ENCODE measurements around the gene POU4F2. TPM values are rescaled to one million over a fixed set of nuclear protein-coding genes. Genes with fewer than 3 reads are reported as not detected.
A peak's percentile ranks its signal among the peaks of the same experiment; 100 is the strongest.

The POU4F2 gene
- total RNA-seq, 1 donor from 2014 or later, result 0.59 TPM

DNA sequence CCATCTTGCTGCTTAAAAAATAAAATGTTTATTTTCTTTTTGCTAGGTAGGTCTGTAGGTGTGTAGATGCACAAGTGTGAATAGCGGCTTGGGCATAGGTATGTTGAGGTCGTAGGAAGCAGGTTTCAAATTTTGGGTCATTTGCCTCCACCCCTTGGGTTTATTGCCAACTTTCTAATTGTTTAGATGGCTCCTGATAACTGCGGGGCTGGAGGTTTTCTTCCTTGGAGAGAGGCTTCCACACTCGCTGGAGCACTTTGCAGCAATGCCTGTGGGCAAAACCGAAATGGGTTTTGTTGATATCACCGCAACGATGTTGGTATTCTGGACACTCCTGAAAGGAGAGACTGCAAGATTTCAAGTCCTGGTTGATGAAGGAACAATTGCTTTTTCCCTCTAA lies 3.9 kb upstream of the POU4F2 start:
- Mint-ChIP-seq H3K27me3 (ENCODE audit: unreplicated experiment) (peaks cover 19% of the 10 kb centered on the region), H3K27ac (ENCODE audit: unreplicated experiment) (no peak overlapping the region)

GRCh38 chr4:146637621-146638332 lies 916 bp upstream of the POU4F2 start:
- Mint-ChIP-seq H3K4me1 (ENCODE audit: unreplicated experiment) (peaks cover 41% of the 10 kb centered on the region), H3K36me3 (ENCODE audit: low read depth, unreplicated experiment) (peaks cover 5% of the 10 kb centered on the region), H3K27me3 (ENCODE audit: unreplicated experiment) (peaks cover 32% of the 10 kb centered on the region), H3K27ac (ENCODE audit: unreplicated experiment) (no peak overlapping the region), H3K9me3 (ENCODE audit: unreplicated experiment) (no peaks in the 10 kb centered on the region), H3K4me3 (ENCODE audit: unreplicated experiment) (peak overlapping the region; percentile 93)
- TF ChIP-seq, protein P1, sequence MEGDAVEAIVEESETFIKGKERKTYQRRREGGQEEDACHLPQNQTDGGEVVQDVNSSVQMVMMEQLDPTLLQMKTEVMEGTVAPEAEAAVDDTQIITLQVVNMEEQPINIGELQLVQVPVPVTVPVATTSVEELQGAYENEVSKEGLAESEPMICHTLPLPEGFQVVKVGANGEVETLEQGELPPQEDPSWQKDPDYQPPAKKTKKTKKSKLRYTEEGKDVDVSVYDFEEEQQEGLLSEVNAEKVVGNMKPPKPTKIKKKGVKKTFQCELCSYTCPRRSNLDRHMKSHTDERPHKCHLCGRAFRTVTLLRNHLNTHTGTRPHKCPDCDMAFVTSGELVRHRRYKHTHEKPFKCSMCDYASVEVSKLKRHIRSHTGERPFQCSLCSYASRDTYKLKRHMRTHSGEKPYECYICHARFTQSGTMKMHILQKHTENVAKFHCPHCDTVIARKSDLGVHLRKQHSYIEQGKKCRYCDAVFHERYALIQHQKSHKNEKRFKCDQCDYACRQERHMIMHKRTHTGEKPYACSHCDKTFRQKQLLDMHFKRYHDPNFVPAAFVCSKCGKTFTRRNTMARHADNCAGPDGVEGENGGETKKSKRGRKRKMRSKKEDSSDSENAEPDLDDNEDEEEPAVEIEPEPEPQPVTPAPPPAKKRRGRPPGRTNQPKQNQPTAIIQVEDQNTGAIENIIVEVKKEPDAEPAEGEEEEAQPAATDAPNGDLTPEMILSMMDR (IDR thresholded peaks at IDR 0.05; ENCODE audit: unreplicated experiment), result no peak
- peak; percentile 23 for DNase-seq (ENCODE audit: low spot score)

More for the DNA sequence above, 3.9 kb upstream of the POU4F2 start:
- peaks cover 50% of the 10 kb centered on the region for H3K4me1 Mint-ChIP-seq (ENCODE audit: unreplicated experiment)
- no peaks in the 10 kb centered on the region for H3K9me3 Mint-ChIP-seq (ENCODE audit: unreplicated experiment)
- H3K4me3 Mint-ChIP-seq (ENCODE audit: unreplicated experiment), result no peak overlapping the region
- H3K36me3 Mint-ChIP-seq (ENCODE audit: low read depth, unreplicated experiment), result peaks cover 5% of the 10 kb centered on the region
- DNase-seq (ENCODE audit: low spot score), result no peak
- TF ChIP-seq, protein P1 (IDR thresholded peaks at IDR 0.05; ENCODE audit: unreplicated experiment), result no peak

GRCh38 chr4:146638333-146638785 lies 334 bp upstream of the POU4F2 start:
- peak overlapping the region; percentile 93 for H3K4me3 Mint-ChIP-seq (ENCODE audit: unreplicated experiment)
- DNase-seq (ENCODE audit: low spot score), result no peak
- H3K27me3 Mint-ChIP-seq (ENCODE audit: unreplicated experiment), result peaks cover 32% of the 10 kb centered on the region
- peaks cover 5% of the 10 kb centered on the region for H3K36me3 Mint-ChIP-seq (ENCODE audit: low read depth, unreplicated experiment)
- H3K4me1 Mint-ChIP-seq (ENCODE audit: unreplicated experiment), result peaks cover 37% of the 10 kb centered on the region
- TF ChIP-seq, protein P1 (IDR thresholded peaks at IDR 0.05; ENCODE audit: unreplicated experiment), result no peak
- no peaks in the 10 kb centered on the region for H3K9me3 Mint-ChIP-seq (ENCODE audit: unreplicated experiment)
- no peak overlapping the region for H3K27ac Mint-ChIP-seq (ENCODE audit: unreplicated experiment)

DNA sequence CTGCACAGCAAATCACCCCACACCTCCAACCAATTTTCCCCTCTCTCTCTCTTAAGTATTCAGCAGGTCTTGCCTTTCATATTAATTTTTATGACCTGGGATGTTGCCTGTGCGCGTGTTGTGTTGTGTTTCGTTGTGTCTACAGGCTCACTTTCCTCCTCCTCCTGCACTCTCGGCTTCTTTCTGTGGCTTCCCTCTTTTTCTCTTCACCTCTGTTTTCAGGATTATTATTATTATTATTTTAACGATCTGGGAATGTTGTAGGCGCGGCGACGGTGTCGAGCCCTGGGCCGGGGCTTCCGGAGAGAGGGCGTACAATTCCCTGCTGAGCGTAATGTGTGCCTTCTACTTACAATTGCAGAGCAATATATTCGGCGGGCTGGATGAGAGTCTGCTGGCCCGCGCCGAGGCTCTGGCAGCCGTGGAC lies 826 bp downstream of the POU4F2 start:
- Mint-ChIP-seq H3K4me3 (ENCODE audit: unreplicated experiment) (peak overlapping the region; percentile 91), H3K9me3 (ENCODE audit: unreplicated experiment) (no peaks in the 10 kb centered on the region), H3K27me3 (ENCODE audit: unreplicated experiment) (peaks cover 28% of the 10 kb centered on the region), H3K36me3 (ENCODE audit: low read depth, unreplicated experiment) (peaks cover 5% of the 10 kb centered on the region), H3K27ac (ENCODE audit: unreplicated experiment) (no peak overlapping the region), H3K4me1 (ENCODE audit: unreplicated experiment) (peaks cover 29% of the 10 kb centered on the region)
- no peak for DNase-seq (ENCODE audit: low spot score)
- TF ChIP-seq, protein P1 (IDR thresholded peaks at IDR 0.05; ENCODE audit: unreplicated experiment), result no peak

- Mint-ChIP-seq H3K36me3 (ENCODE audit: low read depth, unreplicated experiment) (peaks cover 5% of the 10 kb centered on the region), H3K4me1 (ENCODE audit: unreplicated experiment) (peaks cover 29% of the 10 kb centered on the region), H3K4me3 (ENCODE audit: unreplicated experiment) (peak overlapping the region; percentile 91), H3K27ac (ENCODE audit: unreplicated experiment) (no peak overlapping the region), H3K27me3 (ENCODE audit: unreplicated experiment) (peaks cover 28% of the 10 kb centered on the region), H3K9me3 (ENCODE audit: unreplicated experiment) (no peaks in the 10 kb centered on the region)
- TF ChIP-seq, protein P1 (IDR thresholded peaks at IDR 0.05; ENCODE audit: unreplicated experiment), result no peak
- DNase-seq (ENCODE audit: low spot score), result no peak
Observed at GRCh38 chr4:146640021-146640464, 1.4 kb downstream of the POU4F2 start.

Data from endothelial cell (in vitro differentiated cells).